Glutamatergic neuron (in vitro differentiated cells): Measurements from ENCODE around the gene GPRIN1. TPM values are rescaled to one million over a fixed set of nuclear protein-coding genes. Genes with fewer than 3 reads are reported as not detected.

ENCODE experiments used
- DNase-seq: peaks from one replicate; pipeline ENCODE4 v3.0.0; 2022
- H3K27ac Mint-ChIP-seq: one replicate; pipeline ENCODE4 v1.8.0; 2020; ENCODE audit warnings: mild to moderate bottlenecking, mixed read lengths, inconsistent platforms; ENCODE audit not compliant: unreplicated experiment
- H3K27me3 Mint-ChIP-seq: one replicate; pipeline ENCODE4 v1.8.0; 2020; ENCODE audit warnings: mild to moderate bottlenecking, moderate library complexity, mixed read lengths, inconsistent platforms; ENCODE audit not compliant: unreplicated experiment
- H3K36me3 Mint-ChIP-seq: one replicate; pipeline ENCODE4 v1.8.0; 2020; ENCODE audit warnings: mild to moderate bottlenecking, mixed read lengths, inconsistent platforms; ENCODE audit not compliant: unreplicated experiment
- H3K4me1 Mint-ChIP-seq: one replicate; pipeline ENCODE4 v1.8.0; 2020; ENCODE audit warnings: mild to moderate bottlenecking, low read depth, mixed read lengths, inconsistent platforms; ENCODE audit not compliant: unreplicated experiment
- H3K4me3 Mint-ChIP-seq: one replicate; pipeline ENCODE4 v1.8.0; 2020; ENCODE audit warnings: mild to moderate bottlenecking, mixed read lengths, inconsistent platforms; ENCODE audit not compliant: unreplicated experiment
- H3K9me3 Mint-ChIP-seq: one replicate; pipeline ENCODE4 v1.8.0; 2020; ENCODE audit warnings: mild to moderate bottlenecking, moderate library complexity, mixed read lengths, inconsistent platforms; ENCODE audit not compliant: unreplicated experiment
- CTCF ChIP-seq: fragments of 200-600 bp; sonication (generic); IDR thresholded peaks from one replicate; pipeline ENCODE4 v1.5.0; 2021; ENCODE audit not compliant: partially characterized antibody, unreplicated experiment
- microRNA-seq: library from miRNA; unstranded; fragments of <30 nt; microRNA quantifications from one replicate; pipeline ENCODE4, GENCODE V29; 2020; ENCODE audit not compliant: unreplicated experiment
- total RNA-seq: library from RNA; stranded (reverse); fragmentation: NEBNext Ultra II Directional; extraction: Animal tissue kit (Norgen Biotek cat#: 25700); gene quantifications from one replicate; pipeline ENCODE4 v1.2.1, GENCODE V29; 2021; ENCODE audit not compliant: unreplicated experiment

Gene GPRIN1
- total RNA-seq, 1 donor from 2014 or later, result 72.3 TPM

GRCh38 chr5:176550275-176550831 is 59.6 kb downstream of the GPRIN1 start:
- peaks cover 23% of the 10 kb centered on the region for H3K4me1 Mint-ChIP-seq
- H3K9me3 Mint-ChIP-seq, result no peaks in the 10 kb centered on the region
- no peak overlapping the region for H3K4me3 Mint-ChIP-seq
- no peaks in the 10 kb centered on the region for H3K36me3 Mint-ChIP-seq
- peaks cover 10% of the 10 kb centered on the region for H3K27me3 Mint-ChIP-seq
- no peak overlapping the region for H3K27ac Mint-ChIP-seq
- no peak for TF ChIP-seq CTCF
- DNase-seq, result no peak

- no peak for TF ChIP-seq CTCF
- Mint-ChIP-seq H3K27me3 (peaks cover 7% of the 10 kb centered on the region), H3K36me3 (no peaks in the 10 kb centered on the region), H3K27ac (no peak overlapping the region), H3K4me1 (peaks cover 25% of the 10 kb centered on the region), H3K4me3 (no peak overlapping the region), H3K9me3 (no peaks in the 10 kb centered on the region)
- no peak for DNase-seq
Observed at GRCh38 chr5:176549871-176550270, 60.1 kb downstream of the GPRIN1 start.

- H3K4me3 Mint-ChIP-seq, result no peak within 1 kb of the TSS
- H3K27me3 Mint-ChIP-seq, result peaks cover 9% of the 10 kb centered on the region
- no peaks in the 10 kb centered on the region for H3K36me3 Mint-ChIP-seq
- no peak for DNase-seq
- H3K27ac Mint-ChIP-seq, result no peak within 1 kb of the TSS
- TF ChIP-seq CTCF, result no peak
- peaks cover 2% of the 10 kb centered on the region for H3K9me3 Mint-ChIP-seq
- peaks cover 24% of the 10 kb centered on the region for H3K4me1 Mint-ChIP-seq
Observed at GRCh38 chr5:176548967-176549444, 61.0 kb downstream of the GPRIN1 start, which contains the start of gene CDHR2. CDHR2 (plus strand) TSS chr5:176549342; CDS start chr5:176565353, 16,011 bp downstream.

GRCh38 chr5:176547802-176548201 is 62.2 kb downstream of the GPRIN1 start:
- Mint-ChIP-seq H3K27ac (no peak overlapping the region), H3K9me3 (peaks cover 2% of the 10 kb centered on the region), H3K36me3 (no peaks in the 10 kb centered on the region), H3K27me3 (peaks cover 8% of the 10 kb centered on the region), H3K4me1 (peaks cover 12% of the 10 kb centered on the region), H3K4me3 (no peak overlapping the region)
- TF ChIP-seq CTCF, result no peak
- no peak for DNase-seq

Small RNA genes lying within 50 kb of the gene (microRNA-seq; reads per million reads assigned to microRNA genes)
- gene MIR4281, result not detected

Other genes starting within 250 kb of the GPRIN1 start
- gene KIAA1191, start 248.4 kb downstream of the GPRIN1 start, total RNA-seq, result 203 TPM
- gene ARL10, start 244.7 kb downstream of the GPRIN1 start, total RNA-seq, result 34.7 TPM
- 18.6 TPM for gene NOP16, start 221.6 kb downstream of the GPRIN1 start, total RNA-seq
- 103 TPM for gene HIGD2A, start 221.4 kb downstream of the GPRIN1 start, total RNA-seq
- 83.8 TPM for gene CLTB, start 193.6 kb downstream of the GPRIN1 start, total RNA-seq
- gene FAF2, start 161.8 kb downstream of the GPRIN1 start, total RNA-seq, result 52.9 TPM
- gene RNF44, start 72.8 kb downstream of the GPRIN1 start, total RNA-seq, result 322 TPM
- gene CDHR2, start 60.8 kb downstream of the GPRIN1 start, total RNA-seq, result 0.29 TPM
- gene SNCB, start 20.4 kb upstream of the GPRIN1 start, total RNA-seq, result 3.7 TPM
- gene EIF4E1B, start 20.5 kb upstream of the GPRIN1 start, total RNA-seq, result not detected
- 97.2 TPM for gene TSPAN17, start 37.3 kb upstream of the GPRIN1 start, total RNA-seq
- 5.6 TPM for gene UNC5A, start 200.4 kb upstream of the GPRIN1 start, total RNA-seq